Measurements from ENCODE around the gene NT5DC3. TPM values are rescaled to one million over a fixed set of nuclear protein-coding genes. Genes with fewer than 3 reads are reported as not detected.

The NT5DC3 gene
- total RNA-seq, 2 donors from 2014 or later, result 2.3 to 2.4 TPM

- Histone ChIP-seq H3K27me3 (no peaks in the 10 kb centered on the region), H3K9me3 (no peaks in the 10 kb centered on the region), H3K4me3 (no peak overlapping the region), H3K27ac (no peak overlapping the region), H3K4me1 (no peaks in the 10 kb centered on the region), H3K36me3 (peaks cover 18% of the 10 kb centered on the region)
- TF ChIP-seq CTCF (IDR thresholded peaks at IDR 0.05), result no peak
- DNase-seq (ENCODE audit: low spot score), result no peak
These were observed 61.0 kb downstream of the NT5DC3 start for GRCh38 chr12:103780093-103780440.

DNA sequence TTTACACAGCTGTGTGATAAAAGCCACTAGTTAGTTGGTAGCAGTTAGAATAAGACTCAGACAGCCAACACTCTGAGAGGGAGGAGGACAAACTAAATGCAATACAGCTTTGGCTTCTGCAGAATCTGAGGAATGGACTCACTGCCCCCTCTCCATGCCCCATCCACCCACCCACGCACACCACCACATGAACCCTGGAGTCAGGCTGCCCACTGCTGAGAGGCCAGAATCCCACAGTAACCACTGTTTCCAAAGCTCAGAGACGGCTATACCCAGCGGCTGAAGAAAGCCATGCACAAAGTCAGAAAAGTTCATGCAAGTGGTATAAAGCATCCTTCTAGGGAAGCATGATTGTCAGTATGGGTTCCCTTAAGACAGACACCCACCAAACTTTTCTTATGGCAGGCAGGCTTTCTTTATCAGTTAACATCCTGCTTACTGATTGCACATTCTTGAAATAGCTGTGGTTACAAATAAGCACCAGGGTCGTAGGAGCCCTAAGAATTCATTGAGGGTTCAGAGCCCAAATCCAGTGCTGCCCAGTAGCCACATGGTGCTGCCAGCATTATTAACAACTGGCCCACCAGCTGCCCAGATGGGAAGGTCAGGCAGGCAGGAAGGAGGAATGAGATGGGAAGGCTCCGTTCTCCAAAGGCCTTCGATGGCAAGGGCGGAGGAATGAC, 61.5 kb downstream of the NT5DC3 start:
- DNase-seq (ENCODE audit: low spot score), result no peak
- no peaks in the 10 kb centered on the region for H3K4me1 ChIP-seq
- H3K27ac ChIP-seq, result no peak overlapping the region
- H3K4me3 ChIP-seq, result no peak overlapping the region
- H3K27me3 ChIP-seq, result no peaks in the 10 kb centered on the region
- H3K36me3 ChIP-seq, result peaks cover 18% of the 10 kb centered on the region
- no peak for TF ChIP-seq CTCF (IDR thresholded peaks at IDR 0.05)
- H3K9me3 ChIP-seq, result no peaks in the 10 kb centered on the region

- no peak for TF ChIP-seq CTCF (IDR thresholded peaks at IDR 0.05)
- peaks cover 0 to 2% of the 10 kb centered on the region in 2 donors for H3K4me1 ChIP-seq
- H3K27me3 ChIP-seq, result no peaks in the 10 kb centered on the region
- H3K9me3 ChIP-seq, result no peaks in the 10 kb centered on the region
- H3K36me3 ChIP-seq, result peaks cover 18% of the 10 kb centered on the region
- no peak overlapping the region for H3K4me3 ChIP-seq
- no peak for DNase-seq (ENCODE audit: low spot score)
- H3K27ac ChIP-seq, result no peak overlapping the region
These were observed 62.3 kb downstream of the NT5DC3 start for GRCh38 chr12:103778781-103779180.

DNA sequence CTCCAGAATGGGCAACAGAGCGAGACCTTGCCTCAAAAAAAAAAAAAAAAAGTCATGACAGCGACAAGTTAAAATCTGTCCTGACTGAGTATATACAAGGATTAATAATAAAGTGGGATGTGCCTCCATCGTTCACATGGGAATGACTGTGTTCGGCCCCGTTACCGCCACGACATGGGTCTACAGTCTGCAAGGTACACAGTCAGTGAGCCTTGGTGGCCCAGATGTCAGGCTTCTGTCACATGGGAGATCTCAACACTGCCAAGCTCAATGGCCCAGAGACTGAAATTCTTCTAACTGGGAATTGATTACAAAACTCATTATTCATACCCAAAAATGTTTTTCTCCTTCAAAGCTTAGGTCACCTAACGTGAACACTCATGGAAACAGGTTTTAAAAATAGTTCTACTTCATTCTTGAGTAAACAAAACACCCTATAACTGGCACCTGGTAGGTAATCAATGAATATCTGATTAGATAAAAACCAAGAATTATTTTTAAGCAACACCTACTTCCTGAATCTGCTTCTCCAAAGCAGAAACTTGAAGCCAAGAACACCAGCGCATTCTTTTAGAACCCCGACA, 66.0 kb downstream of the NT5DC3 start:
- peaks cover 17% of the 10 kb centered on the region for H3K36me3 ChIP-seq
- no peak overlapping the region for H3K27ac ChIP-seq
- DNase-seq (ENCODE audit: low spot score), result no peak
- TF ChIP-seq CTCF (IDR thresholded peaks at IDR 0.05), result no peak
- no peaks in the 10 kb centered on the region for H3K9me3 ChIP-seq
- peaks cover 0 to 16% of the 10 kb centered on the region in 2 donors for H3K4me1 ChIP-seq
- no peaks in the 10 kb centered on the region for H3K27me3 ChIP-seq
- H3K4me3 ChIP-seq, result no peak overlapping the region

DNA sequence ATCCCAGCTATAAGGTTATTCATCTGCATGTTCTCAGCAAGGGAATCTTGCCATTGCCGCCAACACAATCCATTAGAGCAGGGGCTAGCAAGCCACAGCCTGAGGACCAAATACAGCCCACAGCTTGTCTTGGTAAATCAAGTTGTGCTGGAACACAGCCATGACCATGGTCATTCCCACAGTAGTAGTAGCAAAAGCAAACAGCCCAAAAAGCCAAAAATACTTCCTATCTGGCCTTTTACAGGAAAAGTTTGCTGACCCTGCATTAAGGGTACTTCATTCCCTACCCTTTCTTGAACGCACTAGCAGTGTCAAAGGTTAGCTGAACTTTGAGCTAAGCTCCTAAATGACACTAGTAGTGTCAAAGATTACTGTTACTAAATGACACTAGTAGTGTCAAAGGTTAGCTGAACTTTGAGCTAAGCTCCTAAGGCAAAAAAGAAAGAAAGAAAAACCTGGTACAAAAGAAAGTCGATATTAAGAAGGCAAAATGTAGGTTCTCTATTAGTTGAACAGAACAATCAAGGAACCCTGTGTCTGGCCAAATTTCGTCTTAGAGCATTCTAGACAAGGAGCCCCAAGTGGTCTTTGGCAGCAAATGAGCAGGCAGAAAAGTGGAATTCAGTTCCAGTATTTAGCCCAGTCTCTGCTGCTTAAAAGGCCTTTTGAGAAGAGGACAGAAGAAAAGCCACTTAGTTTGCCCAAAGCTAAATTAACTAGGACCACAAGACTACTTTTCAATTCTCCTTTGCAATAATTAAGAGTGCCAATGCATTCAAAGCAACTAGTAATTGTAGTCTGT, 67.7 kb downstream of the NT5DC3 start:
- Histone ChIP-seq H3K4me1 (peaks cover 0 to 16% of the 10 kb centered on the region in 2 donors), H3K27ac (no peak overlapping the region), H3K36me3 (peaks cover 14% of the 10 kb centered on the region), H3K9me3 (no peaks in the 10 kb centered on the region), H3K27me3 (no peaks in the 10 kb centered on the region), H3K4me3 (no peak overlapping the region)
- no peak for DNase-seq (ENCODE audit: low spot score)
- TF ChIP-seq CTCF (IDR thresholded peaks at IDR 0.05), result no peak

Data from right atrium auricular region (tissue), 2 donors.